Gastrocnemius medialis (tissue), 4 donors: Measurements from ENCODE around the gene IL12RB2.

Experiments
- POLR2A ChIP-seq, 2 donors: fragments of 450-650 bp; IDR thresholded peaks; one replicate each; pipeline ENCODE4 v1.6.1; 2017; ENCODE audit warnings: antibody characterized with exemption in 2 of 2, mild to moderate bottlenecking in 2 of 2, moderate library complexity in 2 of 2
- TF ChIP-seq, protein P1 (sequence below), 5 experiments: fragments of 450-650 bp in 3 of 5; fragments of 200-600 bp in 2 of 5; sonication (generic) in 2 of 5; IDR thresholded peaks in 4 of 5; conservative IDR thresholded peaks in 1 of 5; 1 replicate in 4 of 5; 2 replicates in 1 of 5; pipeline ENCODE4 v1.5.1; 2016 to 2019; ENCODE audit warnings: antibody characterized with exemption in 5 of 5, mild to moderate bottlenecking in 3 of 5, moderate library complexity in 3 of 5

DNA sequence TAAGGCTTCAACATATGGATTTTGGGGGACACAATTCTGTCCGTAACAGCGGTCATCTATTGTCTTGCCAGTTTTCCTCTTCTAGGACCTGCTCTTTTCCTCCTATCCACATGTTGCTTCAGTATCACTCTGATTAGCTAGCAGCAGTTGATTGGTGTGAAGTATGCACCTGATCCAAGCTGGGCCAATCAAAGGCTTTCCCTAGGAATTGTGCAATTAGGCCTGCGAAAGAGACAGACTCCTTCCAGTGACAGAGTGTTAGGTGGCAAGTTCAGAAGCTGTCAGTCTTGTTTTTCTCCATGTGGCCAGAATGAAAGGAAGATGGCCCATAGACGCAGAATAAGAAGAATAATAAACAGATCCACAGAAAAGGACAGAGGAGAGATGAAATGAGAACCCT lies 34.1 kb upstream of the IL12RB2 start:
- TF ChIP-seq, protein P1, sequence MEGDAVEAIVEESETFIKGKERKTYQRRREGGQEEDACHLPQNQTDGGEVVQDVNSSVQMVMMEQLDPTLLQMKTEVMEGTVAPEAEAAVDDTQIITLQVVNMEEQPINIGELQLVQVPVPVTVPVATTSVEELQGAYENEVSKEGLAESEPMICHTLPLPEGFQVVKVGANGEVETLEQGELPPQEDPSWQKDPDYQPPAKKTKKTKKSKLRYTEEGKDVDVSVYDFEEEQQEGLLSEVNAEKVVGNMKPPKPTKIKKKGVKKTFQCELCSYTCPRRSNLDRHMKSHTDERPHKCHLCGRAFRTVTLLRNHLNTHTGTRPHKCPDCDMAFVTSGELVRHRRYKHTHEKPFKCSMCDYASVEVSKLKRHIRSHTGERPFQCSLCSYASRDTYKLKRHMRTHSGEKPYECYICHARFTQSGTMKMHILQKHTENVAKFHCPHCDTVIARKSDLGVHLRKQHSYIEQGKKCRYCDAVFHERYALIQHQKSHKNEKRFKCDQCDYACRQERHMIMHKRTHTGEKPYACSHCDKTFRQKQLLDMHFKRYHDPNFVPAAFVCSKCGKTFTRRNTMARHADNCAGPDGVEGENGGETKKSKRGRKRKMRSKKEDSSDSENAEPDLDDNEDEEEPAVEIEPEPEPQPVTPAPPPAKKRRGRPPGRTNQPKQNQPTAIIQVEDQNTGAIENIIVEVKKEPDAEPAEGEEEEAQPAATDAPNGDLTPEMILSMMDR (IDR thresholded peaks at IDR 0.05 in 4 of 5, conservative IDR thresholded peaks at IDR 0.05 in 1 of 5) = no peak
- no peak for TF ChIP-seq POLR2A (IDR thresholded peaks at IDR 0.05)
